ENCODE data around the gene DPP10.
"Not testable (repeated sequence)": the region's sequence is repeated elsewhere in the genome, so short reads cannot be mapped to it uniquely, and the experiment has no call there.

The DPP10 gene

DNA sequence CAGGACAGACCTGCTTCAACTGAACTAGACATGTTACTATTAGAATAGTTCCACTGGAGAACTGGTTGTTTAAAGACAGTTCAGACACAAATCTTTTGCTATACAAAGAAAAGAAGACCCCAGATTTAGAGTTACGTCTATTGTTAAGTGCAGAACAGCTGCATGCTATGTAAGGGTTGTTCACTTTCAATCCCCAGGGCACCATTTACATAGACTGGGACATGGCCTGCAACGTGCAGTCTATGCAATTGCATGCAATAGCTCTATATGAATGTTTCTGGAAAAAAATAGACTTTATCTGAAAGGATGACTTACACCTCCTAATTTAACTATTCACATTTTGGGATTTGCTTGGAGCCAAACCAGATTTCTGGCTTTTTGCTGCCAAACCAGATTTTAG is 36.1 kb upstream of the DPP10 start:
- Histone ChIP-seq H3K9ac (ENCODE audit: low read depth, low read length, poor library complexity, severe bottlenecking) (no peak overlapping the region), H3K9me2 (replicated peaks; ENCODE audit: low read depth, low read length) (no peaks in the 10 kb centered on the region), H2AFZ (ENCODE audit: low read length) (no peak overlapping the region), H3K4me3 (ENCODE audit: low read length, poor library complexity, severe bottlenecking) (no peak overlapping the region), H3K36me3 (ENCODE audit: insufficient read depth, low read length) (no peaks in the 10 kb centered on the region), H3K9me3 (ENCODE audit: insufficient read depth, low read depth, low read length) (0 out of 2 replicates have a peak, but pooled peaks cover 2% of the 10 kb centered on the region), H3K4me2 (ENCODE audit: low read depth, low read length, poor library complexity, severe bottlenecking) (no peak overlapping the region), H4K20me1 (ENCODE audit: insufficient read depth, low read length, poor library complexity, severe bottlenecking) (no peaks in the 10 kb centered on the region), H3K27me3 (ENCODE audit: insufficient read depth, low read length, poor library complexity, severe bottlenecking) (no peaks in the 10 kb centered on the region), H3F3A (ENCODE audit: low read depth) (no peaks in the 10 kb centered on the region), H3K4me1 (ENCODE audit: insufficient read depth, low read length, poor library complexity, severe bottlenecking) (no peaks in the 10 kb centered on the region), H3K79me2 (ENCODE audit: insufficient read depth, low read length) (no peaks in the 10 kb centered on the region)
- TF ChIP-seq, protein P1, sequence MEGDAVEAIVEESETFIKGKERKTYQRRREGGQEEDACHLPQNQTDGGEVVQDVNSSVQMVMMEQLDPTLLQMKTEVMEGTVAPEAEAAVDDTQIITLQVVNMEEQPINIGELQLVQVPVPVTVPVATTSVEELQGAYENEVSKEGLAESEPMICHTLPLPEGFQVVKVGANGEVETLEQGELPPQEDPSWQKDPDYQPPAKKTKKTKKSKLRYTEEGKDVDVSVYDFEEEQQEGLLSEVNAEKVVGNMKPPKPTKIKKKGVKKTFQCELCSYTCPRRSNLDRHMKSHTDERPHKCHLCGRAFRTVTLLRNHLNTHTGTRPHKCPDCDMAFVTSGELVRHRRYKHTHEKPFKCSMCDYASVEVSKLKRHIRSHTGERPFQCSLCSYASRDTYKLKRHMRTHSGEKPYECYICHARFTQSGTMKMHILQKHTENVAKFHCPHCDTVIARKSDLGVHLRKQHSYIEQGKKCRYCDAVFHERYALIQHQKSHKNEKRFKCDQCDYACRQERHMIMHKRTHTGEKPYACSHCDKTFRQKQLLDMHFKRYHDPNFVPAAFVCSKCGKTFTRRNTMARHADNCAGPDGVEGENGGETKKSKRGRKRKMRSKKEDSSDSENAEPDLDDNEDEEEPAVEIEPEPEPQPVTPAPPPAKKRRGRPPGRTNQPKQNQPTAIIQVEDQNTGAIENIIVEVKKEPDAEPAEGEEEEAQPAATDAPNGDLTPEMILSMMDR (conservative IDR thresholded peaks at IDR 0.05; ENCODE audit: low read length), result no peak
- TF ChIP-seq EZH2phosphoT487 (IDR thresholded peaks at IDR 0.05; ENCODE audit: borderline replicate concordance), result no peak

- H3K9ac ChIP-seq (ENCODE audit: low read depth, low read length, poor library complexity, severe bottlenecking), result not testable (repeated sequence)
These were observed 35.1 kb upstream of the DPP10 start for GRCh38 chr2:114407353-114407752.

DNA sequence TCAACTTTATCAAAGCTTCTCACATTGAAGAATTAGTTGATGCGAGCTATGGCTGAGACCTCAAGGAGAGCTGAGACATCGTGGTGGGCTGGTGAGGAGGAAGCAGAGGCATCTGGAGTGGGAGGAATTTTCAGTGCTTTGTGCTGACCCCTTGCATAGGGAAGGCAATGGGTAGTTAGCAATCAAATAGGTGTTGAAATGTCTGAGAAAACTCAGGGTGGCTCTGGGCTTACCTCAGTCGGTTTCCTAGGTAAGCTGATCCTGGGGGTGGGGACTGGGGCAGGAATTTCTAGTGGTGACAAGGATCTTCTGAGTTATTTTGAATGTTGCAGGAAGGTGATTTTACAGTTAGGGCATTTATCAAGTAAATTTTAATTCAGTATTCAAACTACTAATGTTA is 20.7 kb upstream of the DPP10 start:
- no peak overlapping the region for H2AFZ ChIP-seq (ENCODE audit: low read length)

More at GRCh38 chr2:114407353-114407752, 35.1 kb upstream of the DPP10 start:
- not testable (repeated sequence) for H3K36me3 ChIP-seq (ENCODE audit: insufficient read depth, low read length); H3K4me2 ChIP-seq (ENCODE audit: low read depth, low read length, poor library complexity, severe bottlenecking); H3K9me2 ChIP-seq (replicated peaks; ENCODE audit: low read depth, low read length); H3F3A ChIP-seq (ENCODE audit: low read depth); H3K4me3 ChIP-seq (ENCODE audit: low read length, poor library complexity, severe bottlenecking); H3K79me2 ChIP-seq (ENCODE audit: insufficient read depth, low read length); H4K20me1 ChIP-seq (ENCODE audit: insufficient read depth, low read length, poor library complexity, severe bottlenecking); H2AFZ ChIP-seq (ENCODE audit: low read length); H3K4me1 ChIP-seq (ENCODE audit: insufficient read depth, low read length, poor library complexity, severe bottlenecking); H3K9me3 ChIP-seq (ENCODE audit: insufficient read depth, low read depth, low read length); H3K27me3 ChIP-seq (ENCODE audit: insufficient read depth, low read length, poor library complexity, severe bottlenecking)

GRCh38 chr2:114424699-114425098 is 17.7 kb upstream of the DPP10 start:
- H3K9ac ChIP-seq (ENCODE audit: low read depth, low read length, poor library complexity, severe bottlenecking), result no peak overlapping the region
- no peak overlapping the region for H2AFZ ChIP-seq (ENCODE audit: low read length)
- no peaks in the 10 kb centered on the region for H3K9me3 ChIP-seq (ENCODE audit: insufficient read depth, low read depth, low read length)
- no peaks in the 10 kb centered on the region for H3K9me2 ChIP-seq (replicated peaks; ENCODE audit: low read depth, low read length)
- no peaks in the 10 kb centered on the region for H3K79me2 ChIP-seq (ENCODE audit: insufficient read depth, low read length)
- no peak overlapping the region for H3K4me2 ChIP-seq (ENCODE audit: low read depth, low read length, poor library complexity, severe bottlenecking)
- H3F3A ChIP-seq (ENCODE audit: low read depth), result no peaks in the 10 kb centered on the region
- H4K20me1 ChIP-seq (ENCODE audit: insufficient read depth, low read length, poor library complexity, severe bottlenecking), result no peaks in the 10 kb centered on the region
- TF ChIP-seq, protein P1 (conservative IDR thresholded peaks at IDR 0.05; ENCODE audit: low read length), result no peak
- no peak for TF ChIP-seq EZH2phosphoT487 (IDR thresholded peaks at IDR 0.05; ENCODE audit: borderline replicate concordance)
- no peaks in the 10 kb centered on the region for H3K27me3 ChIP-seq (ENCODE audit: insufficient read depth, low read length, poor library complexity, severe bottlenecking)
- no peaks in the 10 kb centered on the region for H3K4me1 ChIP-seq (ENCODE audit: insufficient read depth, low read length, poor library complexity, severe bottlenecking)
- H3K4me3 ChIP-seq (ENCODE audit: low read length, poor library complexity, severe bottlenecking), result no peak overlapping the region
- no peaks in the 10 kb centered on the region for H3K36me3 ChIP-seq (ENCODE audit: insufficient read depth, low read length)

More for the DNA sequence above, 20.7 kb upstream of the DPP10 start:
- no peaks in the 10 kb centered on the region for H3K4me1 ChIP-seq (ENCODE audit: insufficient read depth, low read length, poor library complexity, severe bottlenecking)
- H3F3A ChIP-seq (ENCODE audit: low read depth), result no peaks in the 10 kb centered on the region
- H3K4me2 ChIP-seq (ENCODE audit: low read depth, low read length, poor library complexity, severe bottlenecking), result no peak overlapping the region
- H3K9me3 ChIP-seq (ENCODE audit: insufficient read depth, low read depth, low read length), result no peaks in the 10 kb centered on the region
- no peak for TF ChIP-seq EZH2phosphoT487 (IDR thresholded peaks at IDR 0.05; ENCODE audit: borderline replicate concordance)
- TF ChIP-seq, protein P1 (conservative IDR thresholded peaks at IDR 0.05; ENCODE audit: low read length), result no peak
- H3K27me3 ChIP-seq (ENCODE audit: insufficient read depth, low read length, poor library complexity, severe bottlenecking), result no peaks in the 10 kb centered on the region
- no peaks in the 10 kb centered on the region for H3K9me2 ChIP-seq (replicated peaks; ENCODE audit: low read depth, low read length)
- no peaks in the 10 kb centered on the region for H3K36me3 ChIP-seq (ENCODE audit: insufficient read depth, low read length)
- no peak overlapping the region for H3K4me3 ChIP-seq (ENCODE audit: low read length, poor library complexity, severe bottlenecking)
- H3K9ac ChIP-seq (ENCODE audit: low read depth, low read length, poor library complexity, severe bottlenecking), result no peak overlapping the region
- H4K20me1 ChIP-seq (ENCODE audit: insufficient read depth, low read length, poor library complexity, severe bottlenecking), result no peaks in the 10 kb centered on the region
- H3K79me2 ChIP-seq (ENCODE audit: insufficient read depth, low read length), result no peaks in the 10 kb centered on the region
